ENCODE data around the gene UNC45A. TPM values are rescaled to one million over a fixed set of nuclear protein-coding genes. Genes with fewer than 3 reads are reported as not detected.

The UNC45A gene
- total RNA-seq, result 10 to 100 TPM; 13.3 to 33.0 (median 25.4) TPM
- long read RNA-seq, partial matches to known transcripts, result 6 of 8 reads
- long read RNA-seq, other reads (novel, unspliced or antisense), result 1 of 8 reads

- H3K27me3 ChIP-seq, result no peaks in the 10 kb centered on the region
- peak; percentile 78 to 89 (median 82) for ATAC-seq
- peak; percentile 56 for TF ChIP-seq POLR2A (IDR thresholded peaks at IDR 0.05)
- no peak for TF ChIP-seq CTCF (IDR thresholded peaks at IDR 0.05)
- no peaks in the 10 kb centered on the region for H3K9me3 ChIP-seq
- 0% methylated on average over 37 of the region's 65 CpGs for WGBS (ENCODE audit: insufficient coverage, low coverage, low lambda C conversion rate, missing lambda C conversion rate)
- H3K36me3 ChIP-seq, result peaks cover 0 to 15% (median 3%) of the 10 kb centered on the region in 4 donors
- DNase-seq, result peak; percentile 97 to 98 (median 97)
- peak within 1 kb of the TSS; percentile 20 to 58 (median 54) for H3K27ac ChIP-seq
- intact Hi-C loops (cut with DNase I), result no loop called here
- H3K4me1 ChIP-seq, result peaks cover 0 to 28% (median 6%) of the 10 kb centered on the region in 4 donors
- H3K4me3 ChIP-seq, result peak within 1 kb of the TSS; percentile 61 to 69 (median 63)
These were observed at the start of gene UNC45A for GRCh38 chr15:90934949-90935751. Gene UNC45A, plus strand, starts transcription at chr15:90935285. Its CDS starts 40 bp downstream, at chr15:90935325.

- DNase-seq, result peak; percentile 82 to 84 (median 83)
- no peaks in the 10 kb centered on the region for H3K27me3 ChIP-seq
- peaks cover 0 to 56% (median 25%) of the 10 kb centered on the region in 4 donors for H3K4me1 ChIP-seq
- peaks cover 0 to 35% (median 11%) of the 10 kb centered on the region in 4 donors for H3K36me3 ChIP-seq
- no peaks in the 10 kb centered on the region for H3K9me3 ChIP-seq
- H3K27ac ChIP-seq, result peak overlapping the region; percentile 90 to 99 (median 99)
- WGBS (ENCODE audit: insufficient coverage, low coverage, low lambda C conversion rate, missing lambda C conversion rate), result 21% methylated on average over 10 of the region's 23 CpGs
- intact Hi-C loops (cut with DNase I), result loop anchor here in 1 of 2 donors (5.0 kb wide), 1 partner anchor 238 kb away; no protein-coding TSS in a partner anchor
- peak overlapping the region; percentile 54 to 62 (median 59) for H3K4me3 ChIP-seq
- peak; percentile 52 to 61 (median 56) for ATAC-seq
- TF ChIP-seq CTCF (IDR thresholded peaks at IDR 0.05) (peak; percentile 95 to 98 (median 96)), POLR2A (IDR thresholded peaks at IDR 0.05) (peak; percentile 22)
These were observed 49.4 kb upstream of the UNC45A start for GRCh38 chr15:90885432-90886290.

GRCh38 chr15:90886291-90886614 is 48.8 kb upstream of the UNC45A start:
- Histone ChIP-seq H3K36me3 (peaks cover 0 to 35% (median 7%) of the 10 kb centered on the region in 4 donors), H3K4me1 (peaks cover 0 to 53% (median 25%) of the 10 kb centered on the region in 4 donors), H3K4me3 (no peak overlapping the region), H3K27ac (peak overlapping the region in 2 of 3 donors; percentile 90 to 99), H3K27me3 (no peaks in the 10 kb centered on the region), H3K9me3 (no peaks in the 10 kb centered on the region)
- ATAC-seq (no peak), DNase-seq (peak in 1 of 3 donors; percentile 32)
- TF ChIP-seq POLR2A (IDR thresholded peaks at IDR 0.05) (no peak), CTCF (IDR thresholded peaks at IDR 0.05) (peak in 1 of 4 donors; percentile 12)
- 17% methylated on average over 4 of the region's 5 CpGs for WGBS (ENCODE audit: insufficient coverage, low coverage, low lambda C conversion rate, missing lambda C conversion rate)
- intact Hi-C loops (cut with DNase I), result loop anchor here in 1 of 2 donors (5.0 kb wide), 1 partner anchor 239 kb away; no protein-coding TSS in a partner anchor

GRCh38 chr15:90887037-90887481 is 48.0 kb upstream of the UNC45A start:
- TF ChIP-seq POLR2A (IDR thresholded peaks at IDR 0.05) (no peak), CTCF (IDR thresholded peaks at IDR 0.05) (no peak)
- no CpG with 5 or more reads among the region's 13 CpGs for WGBS (ENCODE audit: insufficient coverage, low coverage, low lambda C conversion rate, missing lambda C conversion rate)
- Histone ChIP-seq H3K27me3 (no peaks in the 10 kb centered on the region), H3K36me3 (peaks cover 0 to 33% (median 9%) of the 10 kb centered on the region in 4 donors), H3K4me3 (no peak overlapping the region), H3K27ac (no peak overlapping the region), H3K4me1 (peaks cover 0 to 45% (median 21%) of the 10 kb centered on the region in 4 donors), H3K9me3 (no peaks in the 10 kb centered on the region)
- no peak for ATAC-seq
- intact Hi-C loops (cut with DNase I), result loop anchor here in 1 of 2 donors (5.0 kb wide), 1 partner anchor 240 kb away; no protein-coding TSS in a partner anchor
- DNase-seq, result peak; percentile 23 to 58 (median 44)

Measured in right lobe of liver (tissue), 6 donors.